MM.1S (cell line): ENCODE measurements around the gene PTRH1.

ENCODE experiments used
- EZH2phosphoT487 ChIP-seq: fragments of 300-600 bp; sonication (generic); IDR thresholded peaks from 2 replicates; pipeline ENCODE4 v1.6.1; 2018; ENCODE audit warnings: antibody characterized with exemption, low read length
- TF ChIP-seq, protein P1 (sequence below): fragments of 300-600 bp; sonication (generic); IDR thresholded peaks from 2 replicates; pipeline ENCODE4 v1.5.1; 2016; ENCODE audit warnings: antibody characterized with exemption, low read length, mixed read lengths

DNA sequence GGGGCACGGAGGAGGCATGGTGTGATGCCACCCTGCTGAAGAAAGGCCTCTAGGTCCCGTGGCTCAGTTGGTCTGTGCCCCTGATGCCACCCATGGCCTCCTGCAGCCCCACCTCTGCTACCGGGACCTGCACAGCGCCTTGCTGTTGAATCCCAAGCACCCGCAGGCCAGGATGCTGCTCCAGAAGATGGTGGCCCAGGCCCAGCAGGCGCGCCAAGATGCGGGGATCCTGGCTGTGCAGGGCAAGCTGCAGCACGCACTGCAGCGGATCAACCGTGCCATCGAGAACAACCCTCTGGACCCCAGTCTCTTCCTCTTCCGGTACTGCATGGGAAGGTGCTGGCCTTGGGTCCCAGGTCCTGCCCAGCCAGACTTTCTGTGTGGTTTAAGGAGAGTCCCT, 7.5 kb upstream of the PTRH1 start:
- TF ChIP-seq, protein P1, sequence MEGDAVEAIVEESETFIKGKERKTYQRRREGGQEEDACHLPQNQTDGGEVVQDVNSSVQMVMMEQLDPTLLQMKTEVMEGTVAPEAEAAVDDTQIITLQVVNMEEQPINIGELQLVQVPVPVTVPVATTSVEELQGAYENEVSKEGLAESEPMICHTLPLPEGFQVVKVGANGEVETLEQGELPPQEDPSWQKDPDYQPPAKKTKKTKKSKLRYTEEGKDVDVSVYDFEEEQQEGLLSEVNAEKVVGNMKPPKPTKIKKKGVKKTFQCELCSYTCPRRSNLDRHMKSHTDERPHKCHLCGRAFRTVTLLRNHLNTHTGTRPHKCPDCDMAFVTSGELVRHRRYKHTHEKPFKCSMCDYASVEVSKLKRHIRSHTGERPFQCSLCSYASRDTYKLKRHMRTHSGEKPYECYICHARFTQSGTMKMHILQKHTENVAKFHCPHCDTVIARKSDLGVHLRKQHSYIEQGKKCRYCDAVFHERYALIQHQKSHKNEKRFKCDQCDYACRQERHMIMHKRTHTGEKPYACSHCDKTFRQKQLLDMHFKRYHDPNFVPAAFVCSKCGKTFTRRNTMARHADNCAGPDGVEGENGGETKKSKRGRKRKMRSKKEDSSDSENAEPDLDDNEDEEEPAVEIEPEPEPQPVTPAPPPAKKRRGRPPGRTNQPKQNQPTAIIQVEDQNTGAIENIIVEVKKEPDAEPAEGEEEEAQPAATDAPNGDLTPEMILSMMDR, result no peak
- TF ChIP-seq EZH2phosphoT487, result no peak
